Left ventricle myocardium inferior (tissue), 1 donor: ENCODE results near the gene PTPRQ. TPM values are rescaled to one million over a fixed set of nuclear protein-coding genes. Genes with fewer than 3 reads are reported as not detected.

Source experiments
- DNase-seq: peaks from one replicate; pipeline ENCODE4 v3.0.0-alpha.2; 2020
- H3K27ac ChIP-seq: fragments of 200-600 bp; replicated peaks from 2 replicates; pipeline ENCODE4 v1.8.0; 2021
- H3K27me3 ChIP-seq: fragments of 200-600 bp; 2 replicates; pipeline ENCODE4 v1.8.0; 2021; ENCODE audit warnings: low read depth
- H3K36me3 ChIP-seq: fragments of 200-600 bp; 2 replicates; pipeline ENCODE4 v1.8.0; 2021
- H3K4me1 ChIP-seq: fragments of 200-600 bp; 2 replicates; pipeline ENCODE4 v1.8.0; 2021
- H3K4me3 ChIP-seq: fragments of 200-600 bp; 2 replicates; pipeline ENCODE4 v1.8.0; 2021; ENCODE audit warnings: mild to moderate bottlenecking, moderate library complexity
- H3K9me3 ChIP-seq: fragments of 200-600 bp; replicated peaks from 2 replicates; pipeline ENCODE4 v1.8.0; 2021
- CTCF ChIP-seq: fragments of 200-600 bp; IDR thresholded peaks from 2 replicates; pipeline ENCODE4 v1.8.0; 2021; ENCODE audit warnings: antibody characterized with exemption, mild to moderate bottlenecking, borderline replicate concordance
- intact Hi-C: fragments of 100-400 bp; cut with micrococcal nuclease; formaldehyde crosslinking; loops from one replicate; pipeline ENCODE4 v1.11.0; 2022
- total RNA-seq: library from RNA; stranded (reverse); fragmentation: NEBNext Ultra II Directional; extraction: Animal tissue kit (Norgen Biotek cat#: 25700); gene quantifications from one replicate; pipeline ENCODE4 v1.2.1, GENCODE V29; 2021
- donor health status: DM: no; HTN: yes; CAD: no; lungs with severe emphysema.

PTPRQ gene
- total RNA-seq, 1 donor from 2014 or later: 0.27 TPM

- TF ChIP-seq CTCF: no peak
- H3K27me3 ChIP-seq: peaks cover 62% of the 10 kb centered on the region
- no peak within 1 kb of the TSS for H3K4me3 ChIP-seq
- no peaks in the 10 kb centered on the region for H3K4me1 ChIP-seq
- intact Hi-C loops: no loop called here
- H3K27ac ChIP-seq: no peak within 1 kb of the TSS
- H3K9me3 ChIP-seq: no peaks in the 10 kb centered on the region
- no peaks in the 10 kb centered on the region for H3K36me3 ChIP-seq
- DNase-seq: no peak
These were observed 272.8 kb downstream of the PTPRQ start, which contains the start of gene MYF5 for GRCh38 chr12:80716696-80717469. TSS of gene MYF5 (plus strand) at chr12:80716912. CDS start at chr12:80717064, 152 bp downstream.

GRCh38 chr12:80717856-80718255 is 273.8 kb downstream of the PTPRQ start:
- Histone ChIP-seq H3K4me1 (no peaks in the 10 kb centered on the region), H3K36me3 (no peaks in the 10 kb centered on the region), H3K9me3 (no peaks in the 10 kb centered on the region), H3K27me3 (peaks cover 55% of the 10 kb centered on the region), H3K4me3 (no peak overlapping the region), H3K27ac (no peak overlapping the region)
- DNase-seq: no peak
- intact Hi-C loops: no loop called here
- TF ChIP-seq CTCF: no peak

GRCh38 chr12:80720516-80720915 is 276.5 kb downstream of the PTPRQ start:
- intact Hi-C loops: no loop called here
- H3K27me3 ChIP-seq: peaks cover 30% of the 10 kb centered on the region
- H3K4me3 ChIP-seq: no peak overlapping the region
- H3K27ac ChIP-seq: no peak overlapping the region
- no peak for DNase-seq
- H3K4me1 ChIP-seq: no peaks in the 10 kb centered on the region
- no peaks in the 10 kb centered on the region for H3K9me3 ChIP-seq
- TF ChIP-seq CTCF: no peak
- no peaks in the 10 kb centered on the region for H3K36me3 ChIP-seq

- Histone ChIP-seq H3K4me1 (no peaks in the 10 kb centered on the region), H3K27me3 (peaks cover 22% of the 10 kb centered on the region), H3K4me3 (no peak overlapping the region), H3K27ac (no peak overlapping the region), H3K36me3 (no peaks in the 10 kb centered on the region), H3K9me3 (no peaks in the 10 kb centered on the region)
- TF ChIP-seq CTCF: no peak
- intact Hi-C loops: no loop called here
- DNase-seq: no peak
These were observed 277.3 kb downstream of the PTPRQ start for GRCh38 chr12:80721326-80721725.
